ENCODE results near the gene APBA2.
"Not testable (repeated sequence)": the region's sequence is repeated elsewhere in the genome, so short reads cannot be mapped to it uniquely, and the experiment has no call there.

Gene APBA2

GRCh38 chr15:29014493-29014892 lies 128.7 kb downstream of the APBA2 start:
- DNase-seq: no peak

GRCh38 chr15:29016518-29016917 lies 130.7 kb downstream of the APBA2 start:
- peak; percentile 27 for DNase-seq

- peak; percentile 73 for DNase-seq
Observed at GRCh38 chr15:29018120-29018805, 132.5 kb downstream of the APBA2 start.

- no peak for DNase-seq
Observed at GRCh38 chr15:29018995-29019976, 133.5 kb downstream of the APBA2 start.

- no peak for DNase-seq
Observed at GRCh38 chr15:29021857-29022256, 136.1 kb downstream of the APBA2 start.

- peak; percentile 54 for DNase-seq
Observed at GRCh38 chr15:29024662-29025061, 138.9 kb downstream of the APBA2 start.

GRCh38 chr15:29025411-29025810 lies 139.6 kb downstream of the APBA2 start:
- DNase-seq: peak; percentile 20

- not testable (repeated sequence) for DNase-seq
Observed at GRCh38 chr15:29028158-29028557, 142.4 kb downstream of the APBA2 start.

- no peak for DNase-seq
Observed at GRCh38 chr15:29029651-29030195, 143.9 kb downstream of the APBA2 start.

GRCh38 chr15:29031502-29032228 lies 145.9 kb downstream of the APBA2 start:
- DNase-seq: no peak

- DNase-seq: no peak
Observed at GRCh38 chr15:29032229-29032625, 146.5 kb downstream of the APBA2 start.

GRCh38 chr15:29032751-29033150 lies 147.0 kb downstream of the APBA2 start:
- DNase-seq: no peak

GRCh38 chr15:29034151-29034550 lies 148.4 kb downstream of the APBA2 start:
- no peak for DNase-seq

GRCh38 chr15:29034593-29035335 lies 149.0 kb downstream of the APBA2 start:
- no peak for DNase-seq

- no peak for DNase-seq
Observed at GRCh38 chr15:29035336-29036285, 149.8 kb downstream of the APBA2 start.

- peak; percentile 22 for DNase-seq
Observed at GRCh38 chr15:29037997-29038705, 152.4 kb downstream of the APBA2 start.

GRCh38 chr15:29039466-29040369 lies 153.9 kb downstream of the APBA2 start:
- peak; percentile 28 for DNase-seq

- peak; percentile 22 for DNase-seq
Observed at GRCh38 chr15:29040370-29040751, 154.6 kb downstream of the APBA2 start.
